SK-N-SH (cell line): ENCODE results near the gene LSP1. TPM values are rescaled to one million over a fixed set of nuclear protein-coding genes. Genes with fewer than 3 reads are reported as not detected.

ENCODE experiments used
- CTCF ChIA-PET: fragments of 300-600, 350-600 bp; formaldehyde crosslinking; extraction: SDS; loops from one replicate; lab custom pipeline; 2021; lab: Yijun Ruan, JAX
- POLR2A ChIA-PET: fragments of 350-600 bp; sonication (Branson Sonifier 250); formaldehyde crosslinking; extraction: SDS; loops from one replicate; lab custom pipeline; 2020; ENCODE audit warnings: antibody characterized with exemption, inconsistent platforms; lab: Yijun Ruan, JAX
- DNase-seq: peaks from one replicate; pipeline ENCODE4 v3.0.0; 2012
- H2AFZ ChIP-seq: fragments of 200-600 bp; sonication (generic); 2 replicates; pipeline ENCODE4 v1.8.1; 2016; ENCODE audit warnings: antibody characterized with exemption, mild to moderate bottlenecking, low read depth
- H3F3A ChIP-seq: fragments of 200-600 bp; sonication (generic); replicated peaks from 2 replicates; pipeline ENCODE3; 2016; ENCODE audit warnings: antibody characterized with exemption, mild to moderate bottlenecking; ENCODE audit not compliant: insufficient read depth
- H3K27ac ChIP-seq, 2 experiments: fragments of 200-500 bp in 1 of 2; fragments of 200-600 bp in 1 of 2; sonication (Bioruptor generic) in 1 of 2; sonication (generic), shearing (Covaris generic) in 1 of 2; 2 replicates each; pipeline versions ENCODE4 v1.5.1 to v1.6.1; 2014 to 2016; ENCODE audit warnings: low read depth in 2 of 2, inconsistent platforms in 1 of 2, low read length in 1 of 2, mild to moderate bottlenecking in 1 of 2, mixed read lengths in 1 of 2
- H3K27me3 ChIP-seq: fragments of 200-600 bp; sonication (generic), shearing (Covaris generic); 2 replicates; pipeline ENCODE4 v1.6.1; 2016; ENCODE audit warnings: mixed run types; ENCODE audit not compliant: insufficient read depth
- H3K36me3 ChIP-seq, 2 experiments: fragments of 200-500 bp in 1 of 2; fragments of 200-600 bp in 1 of 2; sonication (Bioruptor generic) in 1 of 2; sonication (generic) in 1 of 2; replicated peaks in 1 of 2; 2 replicates each; pipeline versions ENCODE3 to v1.5.1; 2014 to 2016; ENCODE audit warnings: low read length in 1 of 2, mild to moderate bottlenecking in 1 of 2; ENCODE audit not compliant: insufficient read depth in 2 of 2, control insufficient read depth in 1 of 2
- H3K4me1 ChIP-seq, 2 experiments: fragments of 200-500 bp in 1 of 2; fragments of 200-600 bp in 1 of 2; sonication (Bioruptor generic) in 1 of 2; sonication (generic), shearing (Covaris generic) in 1 of 2; 2 replicates each; pipeline versions ENCODE4 v1.5.1 to v1.6.1; 2014 to 2016; ENCODE audit warnings: low read depth in 1 of 2, low read length in 1 of 2, mixed run types in 1 of 2; ENCODE audit not compliant: insufficient read depth in 2 of 2, control insufficient read depth in 1 of 2
- H3K4me2 ChIP-seq: fragments of 200-600 bp; sonication (generic), shearing (Covaris generic); 2 replicates; pipeline ENCODE4 v1.6.1; 2017; ENCODE audit warnings: mixed run types
- H3K4me3 ChIP-seq, 2 experiments: fragments of 200-500 bp in 1 of 2; fragments of 200-600 bp in 1 of 2; sonication (Bioruptor generic) in 1 of 2; sonication (generic), shearing (Covaris generic) in 1 of 2; 2 replicates each; pipeline versions ENCODE4 v1.5.1 to v1.8.1; 2014 to 2016; ENCODE audit warnings: low read depth in 2 of 2, inconsistent platforms in 1 of 2, low read length in 1 of 2, mild to moderate bottlenecking in 1 of 2, mixed read lengths in 1 of 2, moderate library complexity in 1 of 2
- H3K79me2 ChIP-seq: fragments of 200-600 bp; sonication (generic); 2 replicates; pipeline ENCODE4 v1.8.1; 2017; ENCODE audit warnings: mild to moderate bottlenecking; ENCODE audit not compliant: insufficient read depth
- H3K9ac ChIP-seq: fragments of 200-600 bp; sonication (generic); 2 replicates; pipeline ENCODE4 v1.6.1; 2017; ENCODE audit warnings: mixed run types
- H3K9me2 ChIP-seq: fragments of 200-600 bp; sonication (generic); 2 replicates; pipeline ENCODE4 v1.6.1; 2017; ENCODE audit warnings: mixed run types
- H3K9me3 ChIP-seq: fragments of 200-600 bp; sonication (generic); 2 replicates; pipeline ENCODE4 v1.6.1; 2017; ENCODE audit warnings: mixed run types, mild to moderate bottlenecking, moderate library complexity
- H4K20me1 ChIP-seq: fragments of 200-600 bp; sonication (generic); 2 replicates; pipeline ENCODE4 v1.6.1; 2017; ENCODE audit warnings: mild to moderate bottlenecking, mixed run types; ENCODE audit not compliant: insufficient read depth
- CHD2 ChIP-seq: fragments of 150-350 bp; IDR thresholded peaks from 2 replicates; pipeline ENCODE4 v1.6.1; 2018; ENCODE audit warnings: low read length; ENCODE audit not compliant: partially characterized antibody
- EP300 ChIP-seq, 2 experiments: IDR thresholded peaks; 2 replicates each; pipeline versions ENCODE4 v1.4.0 to v1.6.1; 2012; ENCODE audit warnings: borderline replicate concordance in 1 of 2, low read depth in 1 of 2, low read length in 1 of 2
- EZH2phosphoT487 ChIP-seq: fragments of 200-600 bp; sonication (generic); IDR thresholded peaks from 2 replicates; pipeline ENCODE4 v1.6.1; 2017; ENCODE audit warnings: low read depth, mixed run types, mild to moderate bottlenecking, antibody characterized with exemption, moderate library complexity, borderline replicate concordance
- FOXJ3 ChIP-seq: sonication (generic); formaldehyde crosslinking; IDR thresholded peaks from 2 replicates; pipeline ENCODE4 v1.5.1; 2020; ENCODE audit warnings: mild to moderate bottlenecking, missing genetic modification reagents
- GATA2 ChIP-seq: sonication (generic); formaldehyde crosslinking; IDR thresholded peaks from 2 replicates; pipeline ENCODE4 v1.5.0; 2020; ENCODE audit warnings: mild to moderate bottlenecking, missing genetic modification reagents
- JUND ChIP-seq: IDR thresholded peaks from 2 replicates; pipeline ENCODE4 v1.4.0; 2012
- MAX ChIP-seq: IDR thresholded peaks from 2 replicates; pipeline ENCODE4 v1.4.0; 2012; ENCODE audit warnings: low read depth
- MXI1 ChIP-seq: IDR thresholded peaks from 2 replicates; pipeline ENCODE4 v1.6.1; 2012; ENCODE audit warnings: mild to moderate bottlenecking, low read depth, low read length, improper control_type of control experiment
- NFIC ChIP-seq: IDR thresholded peaks from 2 replicates; pipeline ENCODE4 v1.4.0; 2012; ENCODE audit warnings: borderline replicate concordance
- NRF1 ChIP-seq: IDR thresholded peaks from 2 replicates; pipeline ENCODE4 v1.6.1; 2012; ENCODE audit warnings: low read depth, mild to moderate bottlenecking, low read length
- POLR2AphosphoS5 ChIP-seq: IDR thresholded peaks from 2 replicates; pipeline ENCODE4 v1.6.1; 2012; ENCODE audit warnings: low read depth, low read length
- RAD21 ChIP-seq: IDR thresholded peaks from 2 replicates; pipeline ENCODE4 v1.6.1; 2012; ENCODE audit warnings: mild to moderate bottlenecking, low read length
- RCOR1 ChIP-seq: fragments of 150-350 bp; IDR thresholded peaks from 2 replicates; pipeline ENCODE4 v1.6.1; 2017; ENCODE audit warnings: antibody characterized with exemption, low read length
- REST ChIP-seq: IDR thresholded peaks from 2 replicates; pipeline ENCODE4 v1.6.1; 2012; ENCODE audit warnings: mild to moderate bottlenecking, low read depth, low read length, moderate library complexity
- TAF1 ChIP-seq: IDR thresholded peaks from 2 replicates; pipeline ENCODE4 v1.6.1; 2012; ENCODE audit warnings: low read depth, mild to moderate bottlenecking, low read length, moderate library complexity, borderline replicate concordance
- TCF12 ChIP-seq: IDR thresholded peaks from 2 replicates; pipeline ENCODE4 v1.4.0; 2012
- WGBS: methylation state at CpG from one replicate; pipeline ENCODE4 v1.1.6; 2017; ENCODE audit warnings: low lambda C conversion rate; 5-methylcytosine and 5-hydroxymethylcytosine counted together
- polyA plus RNA-seq, 3 experiments: library from polyadenylated mRNA; depleted of rRNA; stranded (reverse); fragments of >200 nt; gene quantifications; 2 replicates each; pipeline ENCODE4 v1.2.3, GENCODE V29; 2012
- TF ChIP-seq, protein P1 (sequence below): fragments of 150-350 bp; IDR thresholded peaks from 2 replicates; pipeline ENCODE4 v1.6.1; 2016; ENCODE audit warnings: mild to moderate bottlenecking, low read depth, low read length
- TF ChIP-seq, protein P2 (sequence below): fragments of 200-600 bp; sonication (generic); IDR thresholded peaks from 2 replicates; pipeline ENCODE4 v1.6.1; 2017; ENCODE audit warnings: antibody characterized with exemption, mild to moderate bottlenecking, moderate library complexity

Gene LSP1
- polyA plus RNA-seq, 1 of the 3 experiments (the other 2 are of a cell fraction), result 0.38 TPM

DNA sequence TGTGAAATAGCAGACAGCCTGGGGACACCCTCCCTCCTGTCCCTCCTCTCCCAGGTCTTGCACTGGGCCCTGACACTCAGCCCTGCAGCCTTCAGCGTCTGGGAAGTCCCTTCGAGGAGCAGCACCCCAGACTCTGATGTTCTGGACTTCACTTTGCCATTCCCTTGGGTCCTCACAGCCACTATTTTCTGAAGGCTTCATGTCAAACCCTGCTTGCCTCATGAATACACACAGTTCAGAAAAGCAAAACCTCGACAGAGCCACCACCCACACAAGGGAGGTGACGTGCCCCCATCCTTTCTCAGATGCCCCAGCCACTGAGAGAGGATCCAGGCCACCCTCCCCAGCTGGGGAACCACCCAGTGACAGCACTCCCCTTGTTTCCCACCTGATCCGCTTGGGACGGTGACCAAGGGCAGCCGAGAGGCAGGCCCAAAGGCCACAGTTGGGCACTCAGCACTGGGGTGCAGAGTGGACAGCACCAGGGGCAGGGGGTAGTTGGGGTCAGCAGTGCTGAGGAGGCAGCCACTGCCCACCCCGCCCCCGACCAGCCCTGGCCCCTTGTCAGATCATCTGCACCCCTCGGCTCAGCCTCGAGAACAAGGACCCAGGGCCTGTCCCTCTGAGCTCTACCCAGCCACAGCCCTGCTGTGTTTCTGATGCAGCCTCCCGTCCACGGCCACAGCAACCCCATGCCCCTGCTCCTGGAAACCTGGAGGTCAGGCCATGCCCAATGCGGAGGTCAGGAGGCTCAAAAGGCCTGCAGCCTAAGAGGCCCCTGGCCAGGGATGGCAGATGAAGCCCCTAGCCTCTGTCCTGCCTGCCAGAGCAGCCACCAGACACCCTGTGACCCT is 63.5 kb downstream of the LSP1 start:
- 45% methylated on average over 10 of the region's 14 CpGs for whole genome bisulfite sequencing
- Histone ChIP-seq H3F3A (no peaks in the 10 kb centered on the region), H3K4me3 (no peak overlapping the region), H3K9me3 (no peaks in the 10 kb centered on the region), H4K20me1 (no peaks in the 10 kb centered on the region), H3K4me2 (no peak overlapping the region), H3K9me2 (no peaks in the 10 kb centered on the region), H3K9ac (no peak overlapping the region), H3K27ac (no peak overlapping the region), H3K27me3 (no peaks in the 10 kb centered on the region), H2AFZ (no peak overlapping the region), H3K79me2 (no peaks in the 10 kb centered on the region), H3K36me3 (no peaks in the 10 kb centered on the region), H3K4me1 (peaks cover 0 to 10% of the 10 kb centered on the region in 2 experiments; a peak in 1 of 4 replicates)
- ChIA-PET POLR2A (interaction anchor here (1.3 kb wide), 1 partner anchor 64 kb away, joined by 3 read pairs; no protein-coding TSS in a partner anchor), CTCF (interaction anchor here (0.9 to 2.8 kb wide), 5 partner anchors 22 to 84 kb away, joined by 3 to 24 read pairs (median 9); no protein-coding TSS in a partner anchor)
- no peak for TF ChIP-seq POLR2AphosphoS5
- no peak for TF ChIP-seq GATA2 (CRISPR knock-in tag)
- TF ChIP-seq, protein P1, sequence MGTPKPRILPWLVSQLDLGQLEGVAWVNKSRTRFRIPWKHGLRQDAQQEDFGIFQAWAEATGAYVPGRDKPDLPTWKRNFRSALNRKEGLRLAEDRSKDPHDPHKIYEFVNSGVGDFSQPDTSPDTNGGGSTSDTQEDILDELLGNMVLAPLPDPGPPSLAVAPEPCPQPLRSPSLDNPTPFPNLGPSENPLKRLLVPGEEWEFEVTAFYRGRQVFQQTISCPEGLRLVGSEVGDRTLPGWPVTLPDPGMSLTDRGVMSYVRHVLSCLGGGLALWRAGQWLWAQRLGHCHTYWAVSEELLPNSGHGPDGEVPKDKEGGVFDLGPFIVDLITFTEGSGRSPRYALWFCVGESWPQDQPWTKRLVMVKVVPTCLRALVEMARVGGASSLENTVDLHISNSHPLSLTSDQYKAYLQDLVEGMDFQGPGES, result no peak
- no peak for TF ChIP-seq NFIC
- no peak for TF ChIP-seq RCOR1
- no peak for TF ChIP-seq TAF1
- no peak for TF ChIP-seq NRF1
- no peak for TF ChIP-seq REST
- TF ChIP-seq FOXJ3, result no peak
- TF ChIP-seq EP300 (IDR thresholded peaks at IDR 0.05; ENCODE audit: borderline replicate concordance in 1 of 2, low read depth in 1 of 2, low read length in 1 of 2), result no peak
- TF ChIP-seq TCF12, result no peak
- TF ChIP-seq JUND, result no peak
- no peak for TF ChIP-seq RAD21
- no peak for TF ChIP-seq MXI1
- TF ChIP-seq MAX, result no peak
- TF ChIP-seq, protein P2, sequence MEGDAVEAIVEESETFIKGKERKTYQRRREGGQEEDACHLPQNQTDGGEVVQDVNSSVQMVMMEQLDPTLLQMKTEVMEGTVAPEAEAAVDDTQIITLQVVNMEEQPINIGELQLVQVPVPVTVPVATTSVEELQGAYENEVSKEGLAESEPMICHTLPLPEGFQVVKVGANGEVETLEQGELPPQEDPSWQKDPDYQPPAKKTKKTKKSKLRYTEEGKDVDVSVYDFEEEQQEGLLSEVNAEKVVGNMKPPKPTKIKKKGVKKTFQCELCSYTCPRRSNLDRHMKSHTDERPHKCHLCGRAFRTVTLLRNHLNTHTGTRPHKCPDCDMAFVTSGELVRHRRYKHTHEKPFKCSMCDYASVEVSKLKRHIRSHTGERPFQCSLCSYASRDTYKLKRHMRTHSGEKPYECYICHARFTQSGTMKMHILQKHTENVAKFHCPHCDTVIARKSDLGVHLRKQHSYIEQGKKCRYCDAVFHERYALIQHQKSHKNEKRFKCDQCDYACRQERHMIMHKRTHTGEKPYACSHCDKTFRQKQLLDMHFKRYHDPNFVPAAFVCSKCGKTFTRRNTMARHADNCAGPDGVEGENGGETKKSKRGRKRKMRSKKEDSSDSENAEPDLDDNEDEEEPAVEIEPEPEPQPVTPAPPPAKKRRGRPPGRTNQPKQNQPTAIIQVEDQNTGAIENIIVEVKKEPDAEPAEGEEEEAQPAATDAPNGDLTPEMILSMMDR, result no peak
- TF ChIP-seq EZH2phosphoT487, result no peak
- TF ChIP-seq CHD2, result no peak
- no peak for DNase-seq
